C4-2B (cell line): ENCODE measurements around the gene GALNT7.

Experiments used
- CTCF ChIP-seq: fragments of 450-650 bp; conservative IDR thresholded peaks from 2 replicates; pipeline ENCODE4 v1.5.1; 2017; ENCODE audit warnings: mild to moderate bottlenecking
- ZFX ChIP-seq: fragments of 450-650 bp; IDR thresholded peaks from 2 replicates; pipeline ENCODE4 v1.6.1; 2017

GRCh38 chr4:173284463-173284862, 115.9 kb downstream of the GALNT7 start:
- no peak for TF ChIP-seq CTCF
- TF ChIP-seq ZFX: no peak
